Measurements from ENCODE around the gene PHKG1.
"Not testable (repeated sequence)": the region's sequence is repeated elsewhere in the genome, so short reads cannot be mapped to it uniquely, and the experiment has no call there.

The PHKG1 gene

DNA sequence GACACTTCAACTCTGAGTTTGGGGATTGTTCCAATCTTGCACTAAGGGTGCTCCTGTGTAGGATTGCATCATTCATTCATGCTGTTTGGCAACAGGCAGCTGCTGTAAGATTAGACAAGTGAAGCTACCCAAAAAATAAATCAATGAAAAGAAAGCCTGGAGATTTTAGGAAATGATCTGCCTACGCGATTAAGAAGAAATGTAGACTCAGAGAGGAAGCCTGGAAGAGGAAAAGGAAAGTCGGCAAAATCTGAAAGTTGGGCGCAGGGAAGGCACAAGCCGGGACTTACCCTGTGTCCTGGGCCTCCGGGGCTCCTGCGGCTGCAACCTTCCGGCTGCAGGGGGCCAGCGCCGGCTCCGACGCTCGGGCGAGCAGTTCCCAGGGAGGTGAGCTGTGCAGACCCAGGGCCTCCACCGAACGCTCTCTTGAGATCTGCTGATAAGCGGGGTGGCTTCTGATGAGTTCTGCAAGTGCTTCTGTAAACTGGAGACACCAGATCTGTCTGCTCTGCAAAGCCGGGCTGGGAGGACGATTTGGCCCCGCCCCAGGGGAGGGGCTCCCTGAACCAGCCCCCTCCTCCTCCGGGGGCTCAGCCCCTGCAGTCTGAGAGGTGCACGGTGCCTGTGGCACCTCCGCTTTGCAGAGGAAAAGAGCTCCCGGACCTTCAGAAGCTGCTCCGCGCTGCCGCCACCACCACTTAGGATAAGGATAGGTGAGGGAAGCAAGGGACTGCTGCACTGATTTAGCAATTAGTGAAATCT, 58.9 kb downstream of the PHKG1 start:
- no peak for DNase-seq

GRCh38 chr7:56032578-56032977, 60.2 kb downstream of the PHKG1 start:
- not testable (repeated sequence) for DNase-seq

GRCh38 chr7:56031556-56031955, 61.2 kb downstream of the PHKG1 start:
- not testable (repeated sequence) for DNase-seq

GRCh38 chr7:56030340-56030739, 62.4 kb downstream of the PHKG1 start:
- DNase-seq: no peak
